Trophoblast cell (in vitro differentiated cells and primary cell): ENCODE measurements around the gene NRCAM.

Experiments used
- DNase-seq, 2 donors: peaks; one replicate each; pipeline ENCODE4 v3.0.0-alpha.2; 2016
- H2AFZ ChIP-seq: 2 replicates; pipeline ENCODE4 v1.6.1; 2013; ENCODE audit warnings: low read length, moderate library complexity, mild to moderate bottlenecking; ENCODE audit not compliant: insufficient read depth, poor library complexity
- H2AK5ac ChIP-seq: 2 replicates; pipeline ENCODE4 v1.6.1; 2013; ENCODE audit warnings: mild to moderate bottlenecking, low read length
- H2BK120ac ChIP-seq: 2 replicates; pipeline ENCODE4 v1.6.1; 2013; ENCODE audit warnings: low read length, mild to moderate bottlenecking, moderate library complexity; ENCODE audit not compliant: insufficient read depth, poor library complexity
- H2BK12ac ChIP-seq: 2 replicates; pipeline ENCODE4 v1.6.1; 2013; ENCODE audit warnings: mild to moderate bottlenecking, low read length, moderate library complexity
- H2BK5ac ChIP-seq: 2 replicates; pipeline ENCODE4 v1.6.1; 2013; ENCODE audit warnings: low read length, low read depth, moderate library complexity, mild to moderate bottlenecking; ENCODE audit not compliant: poor library complexity
- H3K14ac ChIP-seq: 2 replicates; pipeline ENCODE4 v1.6.1; 2013; ENCODE audit warnings: mild to moderate bottlenecking, low read length
- H3K18ac ChIP-seq: 2 replicates; pipeline ENCODE4 v1.6.1; 2013; ENCODE audit warnings: mild to moderate bottlenecking, low read length
- H3K23ac ChIP-seq: 2 replicates; pipeline ENCODE4 v1.6.1; 2013; ENCODE audit warnings: low read length
- H3K27ac ChIP-seq: 2 replicates; pipeline ENCODE4 v1.5.1; 2013; ENCODE audit warnings: low read depth, mild to moderate bottlenecking, inconsistent platforms, low read length, moderate library complexity
- H3K27me3 ChIP-seq: 2 replicates; pipeline ENCODE4 v1.6.1; 2013; ENCODE audit warnings: inconsistent platforms, mild to moderate bottlenecking, low read length, moderate library complexity; ENCODE audit not compliant: insufficient read depth
- H3K36me3 ChIP-seq, 2 experiments: 1 replicate in 1 of 2; 2 replicates in 1 of 2; pipeline ENCODE4 v1.6.1; 2013; ENCODE audit warnings: low read length in 2 of 2, mild to moderate bottlenecking in 2 of 2, moderate library complexity in 1 of 2; ENCODE audit not compliant: insufficient read depth in 2 of 2, control insufficient read depth in 1 of 2
- H3K4ac ChIP-seq: 2 replicates; pipeline ENCODE4 v1.6.1; 2013; ENCODE audit warnings: low read depth, mild to moderate bottlenecking, low read length, moderate library complexity
- H3K4me1 ChIP-seq, 2 experiments: 1 replicate in 1 of 2; 2 replicates in 1 of 2; pipeline ENCODE4 v1.6.1; 2013; ENCODE audit warnings: low read length in 2 of 2, mild to moderate bottlenecking in 2 of 2, moderate library complexity in 1 of 2; ENCODE audit not compliant: insufficient read depth in 2 of 2, control insufficient read depth in 1 of 2
- H3K4me2 ChIP-seq: 2 replicates; pipeline ENCODE4 v1.6.1; 2013; ENCODE audit warnings: inconsistent platforms, mild to moderate bottlenecking, low read length, moderate library complexity
- H3K4me3 ChIP-seq: 2 replicates; pipeline ENCODE4 v1.5.1; 2013; ENCODE audit warnings: mild to moderate bottlenecking, low read depth, low read length, inconsistent platforms
- H3K79me1 ChIP-seq: one replicate; pipeline ENCODE4 v1.6.1; 2013; ENCODE audit warnings: low read length
- H3K79me2 ChIP-seq: 2 replicates; pipeline ENCODE4 v1.6.1; 2013; ENCODE audit warnings: low read length, mild to moderate bottlenecking; ENCODE audit not compliant: control insufficient read depth, insufficient read depth, poor library complexity
- H3K9ac ChIP-seq: 2 replicates; pipeline ENCODE4 v1.6.1; 2013; ENCODE audit warnings: mild to moderate bottlenecking, low read length
- H3K9me3 ChIP-seq: 2 replicates; pipeline ENCODE4 v1.6.1; 2013; ENCODE audit warnings: low read depth, mild to moderate bottlenecking, control low read depth, inconsistent platforms, low read length; ENCODE audit not compliant: insufficient read depth
- H4K12ac ChIP-seq: 2 replicates; pipeline ENCODE4 v1.6.1; 2013; ENCODE audit warnings: low read depth, mild to moderate bottlenecking, low read length, moderate library complexity
- H4K8ac ChIP-seq: 2 replicates; pipeline ENCODE4 v1.6.1; 2013; ENCODE audit warnings: low read depth, mild to moderate bottlenecking, low read length, moderate library complexity
- H4K91ac ChIP-seq: one replicate; pipeline ENCODE4 v1.6.1; 2013; ENCODE audit warnings: low read depth, mild to moderate bottlenecking, low read length, moderate library complexity
- WGBS: extraction: QIAGEN DNeasy Blood & Tissue Kit; methylation state at CpG from one replicate; pipeline ENCODE4 v1.1.7; 2013; ENCODE audit warnings: missing lambda C conversion rate; ENCODE audit not compliant: insufficient read length, insufficient coverage; ENCODE audit errors: extremely low coverage; 5-methylcytosine and 5-hydroxymethylcytosine counted together

NRCAM gene

GRCh38 chr7:108193594-108194498 is 262.4 kb downstream of the NRCAM start:
- no peaks in the 10 kb centered on the region for H3K9me3 ChIP-seq
- H3K27ac ChIP-seq: no peak overlapping the region
- no peak overlapping the region for H2AK5ac ChIP-seq
- H3K9ac ChIP-seq: no peak overlapping the region
- H3K4me2 ChIP-seq: no peak overlapping the region
- no peaks in the 10 kb centered on the region for H3K36me3 ChIP-seq
- WGBS: no CpG with 5 or more reads among the region's 9 CpGs
- no peak overlapping the region for H4K91ac ChIP-seq
- no peak overlapping the region for H2BK120ac ChIP-seq
- no peaks in the 10 kb centered on the region for H3K79me1 ChIP-seq
- H3K27me3 ChIP-seq: no peaks in the 10 kb centered on the region
- no peaks in the 10 kb centered on the region for H3K4me1 ChIP-seq
- H3K4me3 ChIP-seq: no peak overlapping the region
- H2BK12ac ChIP-seq: no peak overlapping the region
- DNase-seq: peak in 1 of 2 donors; percentile 25
- H3K23ac ChIP-seq: no peak overlapping the region
- H4K12ac ChIP-seq: no peak overlapping the region
- no peak overlapping the region for H3K14ac ChIP-seq
- no peak overlapping the region for H3K4ac ChIP-seq
- H3K79me2 ChIP-seq: no peaks in the 10 kb centered on the region
- H2BK5ac ChIP-seq: no peak overlapping the region
- H2AFZ ChIP-seq: no peak overlapping the region
- H4K8ac ChIP-seq: no peak overlapping the region
- no peak overlapping the region for H3K18ac ChIP-seq

GRCh38 chr7:108190891-108191290 is 265.3 kb downstream of the NRCAM start:
- Histone ChIP-seq H3K4me1 (no peaks in the 10 kb centered on the region), H3K79me1 (no peaks in the 10 kb centered on the region), H3K36me3 (no peaks in the 10 kb centered on the region), H2AFZ (no peak overlapping the region), H3K14ac (no peak overlapping the region), H2BK120ac (no peak overlapping the region), H3K27me3 (no peaks in the 10 kb centered on the region), H3K79me2 (no peaks in the 10 kb centered on the region), H2BK5ac (no peak overlapping the region), H3K4ac (no peak overlapping the region), H3K27ac (no peak overlapping the region), H3K23ac (no peak overlapping the region), H4K91ac (no peak overlapping the region), H2AK5ac (no peak overlapping the region), H3K4me2 (no peak overlapping the region), H4K12ac (no peak overlapping the region), H2BK12ac (no peak overlapping the region), H3K9ac (no peak overlapping the region), H3K9me3 (no peaks in the 10 kb centered on the region), H3K4me3 (no peak overlapping the region), H3K18ac (no peak overlapping the region), H4K8ac (no peak overlapping the region)
- no CpG with 5 or more reads among the region's 4 CpGs for WGBS
- no peak for DNase-seq

- Histone ChIP-seq H3K9ac (no peak overlapping the region), H3K9me3 (no peaks in the 10 kb centered on the region), H3K4me1 (no peaks in the 10 kb centered on the region), H3K18ac (no peak overlapping the region), H3K23ac (no peak overlapping the region), H4K8ac (no peak overlapping the region), H3K4ac (no peak overlapping the region), H3K4me3 (no peak overlapping the region), H4K91ac (no peak overlapping the region), H3K14ac (no peak overlapping the region), H2BK5ac (no peak overlapping the region), H2BK12ac (no peak overlapping the region), H3K27me3 (no peaks in the 10 kb centered on the region), H2BK120ac (no peak overlapping the region), H3K4me2 (no peak overlapping the region), H2AFZ (no peak overlapping the region), H3K79me1 (no peaks in the 10 kb centered on the region), H3K36me3 (no peaks in the 10 kb centered on the region), H3K27ac (no peak overlapping the region), H4K12ac (no peak overlapping the region), H2AK5ac (no peak overlapping the region), H3K79me2 (no peaks in the 10 kb centered on the region)
- no peak for DNase-seq
- WGBS: no CpG with 5 or more reads among the region's 7 CpGs
Observed at GRCh38 chr7:108189733-108190388, 266.4 kb downstream of the NRCAM start.

- no peak overlapping the region for H2AFZ ChIP-seq
- H3K23ac ChIP-seq: no peak overlapping the region
- no peaks in the 10 kb centered on the region for H3K4me1 ChIP-seq
Observed at GRCh38 chr7:108188724-108189123, 267.5 kb downstream of the NRCAM start.

More at GRCh38 chr7:108188724-108189123, 267.5 kb downstream of the NRCAM start:
- H3K18ac ChIP-seq: no peak overlapping the region
- no peaks in the 10 kb centered on the region for H3K79me2 ChIP-seq
- no peak overlapping the region for H2BK12ac ChIP-seq
- no peak overlapping the region for H3K27ac ChIP-seq
- H3K79me1 ChIP-seq: no peaks in the 10 kb centered on the region
- no peak overlapping the region for H2AK5ac ChIP-seq
- no peak overlapping the region for H3K4ac ChIP-seq
- no peak overlapping the region for H2BK120ac ChIP-seq
- no peak overlapping the region for H3K4me2 ChIP-seq
- no peak overlapping the region for H3K9ac ChIP-seq
- no peak overlapping the region for H3K14ac ChIP-seq
- H3K36me3 ChIP-seq: no peaks in the 10 kb centered on the region
- H3K4me3 ChIP-seq: no peak overlapping the region
- no peaks in the 10 kb centered on the region for H3K9me3 ChIP-seq
- no peak overlapping the region for H4K91ac ChIP-seq
- no CpG with 5 or more reads among the region's 3 CpGs for WGBS
- H2BK5ac ChIP-seq: no peak overlapping the region
- peak in 1 of 2 donors; percentile 40 for DNase-seq
- no peaks in the 10 kb centered on the region for H3K27me3 ChIP-seq
- no peak overlapping the region for H4K8ac ChIP-seq
- H4K12ac ChIP-seq: no peak overlapping the region
